Ramos (cell line): ENCODE results near the gene PON1.

Experiments used
- in situ Hi-C: fragments of 300-500 bp; cut with MboI; formaldehyde crosslinking; loops from one replicate; pipeline ENCODE4 v1.14.3; 2022; ENCODE audit warnings: low sequenced_read_pairs; ENCODE audit not compliant: unreplicated experiment

Gene PON1

DNA sequence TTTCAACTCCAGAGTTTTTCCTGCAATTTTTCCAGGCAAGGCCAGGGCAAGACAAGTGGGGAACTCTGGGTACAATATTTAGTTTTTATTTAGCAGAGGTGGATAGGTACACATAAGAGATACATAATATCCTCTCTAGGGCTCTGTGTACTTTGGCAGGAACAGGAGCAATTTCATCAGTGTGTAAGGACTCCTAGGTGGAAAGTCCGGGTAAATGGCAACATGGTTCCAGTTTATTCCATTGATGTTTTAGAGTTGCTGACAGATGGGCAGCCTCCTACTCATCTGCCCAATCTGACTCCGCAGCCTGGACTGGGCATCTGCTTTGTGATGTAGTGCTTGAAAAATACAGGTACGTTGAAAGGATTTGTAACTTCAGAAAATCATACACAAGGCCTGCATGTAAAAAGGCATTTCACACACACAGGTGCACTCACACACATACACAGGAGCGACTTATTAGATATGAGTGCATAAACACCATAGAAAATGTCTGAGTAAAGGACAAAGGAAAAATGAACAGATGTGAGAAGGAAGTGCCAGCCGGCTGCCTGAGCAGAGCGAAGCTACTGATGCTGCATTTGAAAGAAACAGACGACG lies 5.7 kb downstream of the PON1 start:
- in situ Hi-C loops = no loop called here

DNA sequence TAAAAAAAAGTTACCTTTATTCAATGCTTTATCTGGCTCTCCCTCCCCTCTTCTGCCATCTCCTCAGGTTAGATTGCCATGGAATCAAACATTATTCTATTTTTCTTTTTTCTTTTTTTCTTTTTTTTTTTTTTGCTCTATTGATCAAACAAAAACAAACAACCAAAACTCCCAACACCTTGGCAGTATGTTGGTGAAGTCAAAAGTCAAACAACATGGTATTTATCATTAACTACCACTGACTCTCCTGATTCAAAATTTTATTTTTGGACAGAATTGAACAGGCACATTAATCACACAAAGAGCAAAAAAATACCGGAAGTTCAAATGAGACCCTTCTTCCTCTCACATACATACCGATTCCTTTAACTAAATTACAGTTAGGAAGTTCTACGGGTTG lies 6.4 kb downstream of the PON1 start:
- in situ Hi-C loops = no loop called here

DNA sequence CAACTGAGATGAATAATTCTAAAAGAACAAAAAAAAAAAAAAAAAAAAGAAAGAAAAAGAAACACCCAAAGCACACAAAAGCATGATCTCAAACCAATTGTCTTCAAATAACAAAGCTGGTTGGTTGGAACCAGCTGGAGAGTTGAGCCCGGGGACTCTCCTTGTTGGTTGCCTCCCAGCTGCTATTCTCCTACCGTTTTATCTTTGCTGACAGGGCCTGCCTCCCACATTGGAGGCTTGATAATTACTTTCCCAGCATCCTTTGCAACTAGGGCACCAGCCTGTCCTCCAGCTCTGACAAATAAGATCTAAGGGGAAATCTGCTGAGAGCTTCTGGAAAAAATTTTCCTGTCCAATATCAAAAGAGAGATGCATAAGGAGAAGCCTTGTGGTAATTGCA lies 6.8 kb downstream of the PON1 start:
- in situ Hi-C loops = no loop called here

DNA sequence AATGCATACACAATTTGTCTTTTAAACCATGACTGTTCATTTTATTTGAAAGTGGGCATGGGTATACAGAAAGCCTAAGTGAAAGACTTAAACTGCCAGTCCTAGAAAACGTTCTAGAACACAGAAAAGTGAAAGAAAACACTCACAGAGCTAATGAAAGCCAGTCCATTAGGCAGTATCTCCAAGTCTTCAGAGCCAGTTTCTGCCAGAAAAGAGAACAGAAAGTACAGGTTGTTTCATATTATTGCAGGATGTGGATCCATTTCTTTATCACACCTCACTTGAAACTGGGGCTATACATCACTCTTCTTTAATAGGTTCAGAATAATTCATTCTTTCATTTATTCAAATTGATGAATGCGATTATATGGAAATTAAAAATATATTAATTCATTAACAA lies 7.7 kb downstream of the PON1 start:
- in situ Hi-C loops = no loop called here

- in situ Hi-C loops = no loop called here
Measured at GRCh38 chr7:95312561-95312960, 11.8 kb downstream of the PON1 start.

DNA sequence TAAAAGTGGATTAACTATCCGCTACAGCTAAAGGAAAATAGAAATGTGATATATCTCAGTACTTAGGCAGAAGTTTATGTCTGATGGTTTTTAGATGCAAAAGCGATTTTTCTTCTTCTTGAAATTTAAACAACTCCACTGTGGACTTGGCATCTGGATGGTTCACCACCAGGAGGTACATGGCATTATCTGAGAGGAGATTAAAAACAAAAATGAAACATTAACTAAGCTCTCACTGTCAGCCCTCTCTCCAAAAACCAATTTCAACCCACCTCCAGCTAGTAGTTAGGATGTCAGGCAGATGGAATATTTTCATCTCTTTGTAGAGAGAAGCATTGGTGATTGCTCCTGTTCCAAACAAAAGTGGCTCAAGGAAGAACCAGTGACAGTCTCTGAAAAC lies 12.9 kb downstream of the PON1 start:
- in situ Hi-C loops = no loop called here

GRCh38 chr7:95309951-95310350 lies 14.4 kb downstream of the PON1 start:
- in situ Hi-C loops = no loop called here

- in situ Hi-C loops = no loop called here
Measured at GRCh38 chr7:95304990-95305389, 19.3 kb downstream of the PON1 start.

GRCh38 chr7:95303013-95303905 lies 21.1 kb downstream of the PON1 start:
- in situ Hi-C loops = no loop called here

DNA sequence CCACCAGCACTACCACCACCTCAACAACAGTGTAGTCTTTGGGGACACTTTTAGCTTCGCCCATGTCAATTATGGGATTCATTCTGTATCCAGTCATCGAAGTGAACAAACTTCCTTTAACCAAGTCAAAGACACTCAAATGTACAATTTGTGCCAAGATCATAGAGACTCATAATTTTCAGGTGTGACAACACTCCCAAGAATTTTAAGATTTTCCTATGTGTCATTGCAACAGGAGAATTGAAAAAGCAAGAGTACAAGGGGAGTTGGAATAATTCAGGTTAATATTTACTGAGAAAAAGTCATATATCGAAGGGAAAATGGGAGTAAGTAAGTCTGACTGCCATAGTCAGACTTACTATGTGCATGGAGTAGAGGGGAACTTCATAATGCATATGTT lies 26.2 kb downstream of the PON1 start:
- in situ Hi-C loops = no loop called here

GRCh38 chr7:95297041-95297440 lies 27.3 kb downstream of the PON1 start:
- in situ Hi-C loops = no loop called here

- in situ Hi-C loops = no loop called here
Measured at GRCh38 chr7:95296456-95296855, 27.9 kb downstream of the PON1 start.

DNA sequence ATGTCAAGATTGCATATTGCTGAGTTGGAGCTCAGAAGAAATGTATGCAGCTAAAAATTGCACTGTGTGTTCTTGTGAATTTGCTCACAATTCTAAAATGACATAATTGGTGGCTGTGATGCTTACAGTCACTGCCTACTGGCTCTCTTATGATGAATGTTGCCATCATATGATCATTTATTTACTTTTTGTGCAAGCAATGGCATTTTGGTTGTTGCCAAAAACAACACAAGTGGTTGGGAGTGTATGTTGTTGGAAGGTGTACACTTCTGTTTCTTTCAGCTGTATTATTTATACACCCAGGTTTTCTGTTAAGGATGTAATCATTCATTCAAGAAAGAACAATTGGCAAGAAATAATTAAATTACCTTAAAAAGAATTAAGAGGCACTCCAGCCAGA lies 28.9 kb downstream of the PON1 start:
- in situ Hi-C loops = no loop called here

DNA sequence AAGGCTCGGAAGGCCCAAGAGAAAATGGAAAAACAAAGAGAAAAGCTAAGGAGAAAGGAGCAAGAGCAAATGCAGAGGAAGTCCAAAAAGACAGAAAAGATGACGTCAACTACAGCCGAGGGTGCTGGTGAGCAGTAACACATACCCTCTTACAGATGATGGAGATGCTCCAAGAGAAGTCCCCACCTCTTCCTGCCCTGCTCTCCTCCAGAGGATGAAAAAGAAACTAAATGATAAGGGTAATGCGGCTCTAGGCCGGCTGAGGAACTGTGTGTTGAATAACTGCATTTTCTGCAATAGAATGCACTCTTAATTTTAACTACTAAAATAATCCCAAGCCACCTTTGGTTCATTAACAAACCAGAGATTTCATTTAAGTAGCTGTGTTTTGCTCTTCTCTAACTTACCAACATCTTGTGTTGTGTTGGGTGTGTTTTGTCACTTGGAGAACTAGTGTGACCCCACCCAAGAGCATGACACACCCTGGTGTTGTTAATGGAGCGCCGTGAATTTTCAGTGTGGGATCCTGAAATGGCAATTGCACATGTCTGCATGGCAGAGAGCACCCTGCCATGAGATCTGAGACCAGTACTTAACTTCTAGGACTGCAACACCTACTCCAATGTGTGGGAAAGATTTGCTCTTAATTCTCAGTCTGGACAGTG lies 34.0 kb downstream of the PON1 start:
- in situ Hi-C loops = no loop called here

DNA sequence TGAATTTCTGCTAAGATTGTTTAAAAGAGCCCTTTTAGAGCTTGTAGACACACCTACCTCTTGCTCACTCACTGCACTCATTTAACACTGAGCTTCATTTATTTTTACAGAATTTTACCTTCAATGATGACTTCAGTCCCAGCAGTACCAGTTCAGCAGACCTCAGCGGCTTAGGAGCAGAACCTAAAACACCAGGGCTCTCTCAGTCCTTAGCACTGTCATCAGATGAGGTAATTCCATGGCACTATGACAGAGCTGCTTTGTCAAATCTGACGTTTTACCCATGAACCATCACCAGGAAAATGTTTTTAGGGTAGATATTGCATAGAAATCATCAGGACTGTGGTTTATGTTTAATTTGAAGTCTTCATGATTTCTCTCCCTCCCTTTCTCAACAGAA lies 38.2 kb downstream of the PON1 start:
- in situ Hi-C loops = no loop called here

DNA sequence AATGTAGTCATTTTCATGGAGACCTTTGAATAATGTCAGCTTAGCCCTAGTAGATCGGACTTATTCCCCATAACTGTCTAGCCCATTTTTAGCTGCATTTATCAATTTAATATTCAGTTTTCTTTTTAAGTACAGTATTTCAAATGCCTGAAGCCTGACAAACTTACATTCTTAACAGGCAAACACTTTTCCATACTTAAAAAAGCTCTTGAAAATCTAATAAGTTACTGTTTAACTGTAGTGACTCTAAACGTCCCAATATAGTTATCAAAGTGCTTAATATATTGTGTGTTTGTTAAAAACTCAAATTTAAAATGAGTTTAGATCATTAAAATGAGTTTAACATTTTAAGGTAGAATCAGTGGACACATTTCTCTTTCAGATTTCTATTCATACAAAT lies 44.9 kb downstream of the PON1 start:
- in situ Hi-C loops = no loop called here

GRCh38 chr7:95276114-95276513 lies 48.2 kb downstream of the PON1 start:
- in situ Hi-C loops = no loop called here

DNA sequence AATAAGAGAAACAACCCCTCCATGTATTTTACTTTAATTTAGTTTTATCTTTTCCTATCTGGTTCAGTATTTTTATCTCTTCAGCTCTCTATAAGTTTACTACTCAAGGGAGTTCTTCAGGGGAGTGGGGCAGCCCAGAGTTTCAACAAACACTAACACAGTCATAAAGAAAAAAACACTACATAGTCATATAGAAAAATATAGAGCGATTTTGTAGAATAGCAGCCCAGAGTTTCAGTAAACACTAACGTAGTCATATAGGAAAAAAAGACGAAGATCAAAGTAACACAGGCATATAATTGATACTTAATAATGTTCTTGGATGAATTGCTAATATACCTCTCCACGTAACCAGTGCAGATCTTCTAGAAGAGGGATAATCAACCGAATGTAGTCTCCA lies 54.7 kb downstream of the PON1 start:
- in situ Hi-C loops = no loop called here

- in situ Hi-C loops = no loop called here
Measured at GRCh38 chr7:95267754-95268153, 56.6 kb downstream of the PON1 start.

DNA sequence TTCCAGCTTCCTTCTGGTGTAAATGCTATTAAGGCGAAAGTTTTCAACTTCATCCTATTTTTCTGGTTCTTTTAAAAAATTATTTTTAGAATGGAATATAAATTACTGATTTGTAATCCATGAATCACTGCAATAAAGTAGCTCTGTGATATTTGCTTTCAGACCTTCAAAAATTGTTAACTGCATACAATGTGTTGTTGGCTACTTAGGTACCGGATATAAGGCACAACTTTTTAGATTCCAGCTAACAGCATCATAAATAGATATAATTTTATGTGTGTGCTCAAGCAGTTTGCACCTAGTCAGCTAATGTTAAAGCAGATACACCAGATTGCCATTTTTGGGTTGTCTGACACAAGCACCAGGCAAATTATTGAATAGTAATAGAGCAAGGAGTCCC lies 58.7 kb downstream of the PON1 start:
- in situ Hi-C loops = no loop called here

- in situ Hi-C loops = no loop called here
Measured at GRCh38 chr7:95264363-95264891, 59.9 kb downstream of the PON1 start.
